ENCODE results near the gene LDLRAD3. TPM values are rescaled to one million over a fixed set of nuclear protein-coding genes. Genes with fewer than 3 reads are reported as not detected.
"Not testable (repeated sequence)": the region's sequence is repeated elsewhere in the genome, so short reads cannot be mapped to it uniquely, and the experiment has no call there.

The LDLRAD3 gene
- total RNA-seq, 1 experiment from 2014 or later: 11.0 TPM

DNA sequence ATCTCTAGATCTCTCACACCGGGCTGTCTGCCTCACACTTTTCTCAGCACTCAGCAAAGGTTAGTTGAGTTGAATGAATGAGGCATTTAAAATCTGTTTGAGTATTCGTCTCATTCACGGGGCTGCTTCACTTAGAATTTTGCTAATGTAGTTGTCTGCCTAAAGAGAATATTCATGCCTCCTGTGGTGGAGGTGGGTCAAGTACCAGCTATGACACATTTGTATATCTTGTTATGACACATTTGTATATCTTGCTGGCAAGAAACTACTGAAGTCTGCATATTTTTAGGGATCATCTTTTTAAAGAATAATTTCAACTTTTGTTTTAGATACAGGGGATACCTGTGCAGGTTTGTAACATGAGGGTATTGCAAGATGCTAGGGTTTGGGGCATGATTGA lies 43.1 kb downstream of the LDLRAD3 start:
- no peak for DNase-seq (ENCODE audit: extremely low read depth, low read depth)

GRCh38 chr11:35990170-35990569 lies 46.3 kb downstream of the LDLRAD3 start:
- DNase-seq (ENCODE audit: extremely low read depth, low read depth): no peak

DNA sequence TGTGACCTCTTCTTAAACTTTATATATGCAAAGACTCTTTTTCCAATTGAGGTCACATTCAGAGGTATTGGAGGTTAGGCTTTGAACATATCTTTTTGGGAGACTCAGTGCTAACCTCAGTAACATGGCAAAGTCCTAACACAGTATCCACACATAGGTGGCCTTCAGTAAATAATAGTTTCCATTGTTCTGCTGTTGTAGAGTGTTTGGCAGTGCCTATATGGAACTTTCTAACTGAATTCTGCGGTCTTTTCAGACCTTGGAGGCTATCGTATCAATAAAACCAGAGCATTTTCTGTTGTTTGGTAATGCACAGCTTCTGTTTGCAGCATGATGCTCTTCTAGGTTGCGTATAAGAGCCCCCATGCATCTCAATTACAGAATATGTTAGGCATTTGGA lies 47.0 kb downstream of the LDLRAD3 start:
- no peak for DNase-seq (ENCODE audit: extremely low read depth, low read depth)

DNA sequence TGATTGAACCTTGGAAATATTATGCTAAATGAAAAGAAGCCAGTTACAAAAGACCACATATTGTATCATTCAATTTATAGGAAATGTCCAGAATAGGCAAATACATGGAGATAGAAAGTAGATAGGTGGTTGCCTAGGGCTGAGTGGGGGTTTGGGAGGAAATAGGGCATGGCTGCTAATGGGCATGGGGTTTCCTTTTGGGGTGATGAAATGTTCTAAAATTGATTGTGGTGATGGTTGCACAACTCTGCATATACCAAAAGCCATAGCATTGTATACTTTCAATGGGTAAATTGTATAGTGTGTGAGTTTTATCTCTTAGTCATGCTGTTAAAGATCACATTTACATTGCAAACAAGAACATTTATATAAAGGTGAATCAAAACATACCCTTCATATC lies 48.7 kb downstream of the LDLRAD3 start:
- DNase-seq (ENCODE audit: extremely low read depth, low read depth): no peak

DNA sequence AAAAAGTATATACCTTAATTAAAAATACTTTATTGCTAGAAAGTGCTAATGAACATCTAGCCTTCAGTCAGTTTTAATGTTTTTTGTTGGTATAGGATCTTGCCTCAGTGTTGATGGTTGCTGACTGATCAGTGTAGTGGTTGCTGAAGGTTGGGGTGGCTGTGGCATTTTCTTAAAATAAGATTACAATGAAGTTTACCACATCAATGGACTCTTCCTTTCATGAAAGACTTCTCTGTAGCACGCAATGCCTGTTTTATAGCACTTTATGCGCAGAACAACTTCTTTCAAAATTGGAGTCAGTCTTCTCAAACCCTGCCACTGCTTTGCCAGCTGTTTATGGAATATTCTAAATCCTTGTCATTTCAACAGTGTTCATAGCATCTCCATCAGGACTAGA lies 50.6 kb downstream of the LDLRAD3 start:
- DNase-seq (ENCODE audit: extremely low read depth, low read depth): no peak

GRCh38 chr11:35995681-35996271 lies 51.9 kb downstream of the LDLRAD3 start:
- no peak for DNase-seq (ENCODE audit: extremely low read depth, low read depth)

GRCh38 chr11:35997902-35998520 lies 54.1 kb downstream of the LDLRAD3 start:
- DNase-seq (ENCODE audit: extremely low read depth, low read depth): no peak

DNA sequence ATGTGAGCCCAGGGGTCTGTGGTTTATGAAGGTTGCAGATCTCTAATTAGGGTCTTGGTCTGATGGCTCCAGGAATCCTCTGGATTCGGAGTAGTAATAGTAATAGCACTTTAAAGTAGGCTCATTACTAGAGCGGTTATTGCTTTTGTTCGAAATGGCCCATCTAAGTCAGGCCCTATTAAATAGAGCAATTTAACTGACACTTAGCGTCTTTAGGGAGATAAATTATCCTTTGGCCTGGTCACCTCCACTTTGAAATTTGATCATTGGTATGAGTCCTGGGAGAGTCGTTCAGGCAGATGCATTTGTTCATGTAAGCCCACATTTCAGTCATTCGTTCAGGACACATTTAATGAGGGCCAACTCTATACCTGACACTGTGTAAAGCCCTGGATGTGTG lies 54.8 kb downstream of the LDLRAD3 start:
- DNase-seq (ENCODE audit: extremely low read depth, low read depth): no peak

GRCh38 chr11:36000616-36001190 lies 56.8 kb downstream of the LDLRAD3 start:
- DNase-seq (ENCODE audit: extremely low read depth, low read depth): no peak

- no peak for DNase-seq (ENCODE audit: extremely low read depth, low read depth)
Observed at GRCh38 chr11:36002196-36002595, 58.3 kb downstream of the LDLRAD3 start.

- no peak for DNase-seq (ENCODE audit: extremely low read depth, low read depth)
Observed at GRCh38 chr11:36002796-36003195, 58.9 kb downstream of the LDLRAD3 start.

DNA sequence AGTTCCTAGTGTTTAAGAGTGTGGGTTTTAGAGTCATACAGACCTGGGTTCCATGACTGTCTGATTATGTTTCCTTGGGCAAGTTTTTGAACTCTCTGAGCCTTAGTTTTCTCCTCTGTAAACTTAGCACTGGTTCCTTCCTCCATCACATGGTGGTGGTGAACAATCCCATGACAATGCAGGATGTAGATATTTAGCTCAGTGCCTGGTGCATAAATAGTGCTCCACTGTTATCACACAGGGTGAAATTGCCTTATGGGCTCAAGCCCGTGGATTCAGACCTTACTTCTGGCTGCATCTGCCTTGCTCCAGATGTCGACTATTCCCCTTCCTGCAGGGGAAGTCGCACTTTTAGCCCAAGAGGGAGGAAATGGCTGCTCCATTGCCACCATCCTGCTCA lies 62.7 kb downstream of the LDLRAD3 start:
- DNase-seq (ENCODE audit: extremely low read depth, low read depth): no peak

DNA sequence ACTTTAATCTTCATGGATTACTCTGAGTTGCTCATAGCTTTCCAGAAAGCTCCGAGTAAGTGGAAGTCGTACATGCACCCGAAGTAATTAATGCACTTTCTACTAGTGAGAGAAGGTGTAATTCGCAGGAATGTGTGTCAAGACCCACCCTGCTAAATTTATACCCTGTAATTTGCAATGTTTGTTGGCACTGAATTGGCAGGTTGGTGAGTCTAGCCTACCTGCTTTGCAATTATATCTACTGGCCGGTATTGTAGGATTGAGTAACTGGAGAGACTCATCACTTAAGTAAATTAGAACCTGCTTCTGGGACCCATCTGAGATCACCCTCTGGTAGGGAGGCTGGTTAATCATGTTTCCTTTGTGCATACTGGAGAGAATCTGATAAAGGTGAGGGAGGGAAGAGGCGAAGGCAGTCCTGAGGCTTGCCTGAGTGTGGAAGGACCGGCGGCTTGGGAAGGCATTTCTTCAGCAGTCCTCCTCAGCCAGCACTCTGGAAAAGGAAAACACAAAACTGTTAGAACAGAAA lies 63.3 kb downstream of the LDLRAD3 start:
- DNase-seq (ENCODE audit: extremely low read depth, low read depth): no peak

DNA sequence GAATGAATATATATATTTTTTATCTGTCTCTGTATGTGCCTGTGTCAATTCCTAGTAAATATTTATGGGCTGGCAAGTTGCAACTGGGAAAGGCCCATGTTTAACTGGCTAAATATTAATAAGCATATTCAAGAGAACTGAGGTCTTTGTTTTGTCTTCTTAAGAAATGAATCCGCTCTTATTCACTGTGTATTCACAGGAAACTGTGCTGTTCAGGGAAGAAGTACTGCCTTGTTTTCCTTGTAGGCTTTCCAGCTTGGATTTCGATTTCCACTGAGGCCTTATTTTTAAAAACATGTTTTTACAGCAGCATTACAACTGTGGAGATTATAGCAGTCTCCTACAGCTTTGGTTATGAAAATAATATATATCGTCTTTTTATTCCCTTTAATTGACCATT lies 64.7 kb downstream of the LDLRAD3 start:
- no peak for DNase-seq (ENCODE audit: extremely low read depth, low read depth)

DNA sequence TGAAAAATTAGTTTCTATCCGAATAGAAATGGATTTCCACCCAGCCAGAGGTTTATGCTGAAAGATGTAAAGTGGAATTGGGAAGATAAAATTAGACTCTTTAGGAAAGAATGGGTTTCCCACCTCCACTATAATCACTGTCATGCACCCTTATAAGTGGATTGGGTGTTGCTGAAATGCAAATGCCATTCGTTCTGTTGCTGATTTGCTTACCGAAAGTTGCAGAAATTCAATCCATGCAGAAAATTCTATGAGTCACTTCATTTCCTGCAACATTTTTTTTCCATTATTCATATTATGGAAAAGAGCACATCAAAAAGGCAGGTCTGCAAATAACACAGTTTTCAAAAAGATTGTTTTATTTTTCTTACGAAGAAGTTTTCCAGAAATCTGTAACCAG lies 65.6 kb downstream of the LDLRAD3 start:
- peak; percentile 7 for DNase-seq (ENCODE audit: extremely low read depth, low read depth)

- DNase-seq (ENCODE audit: extremely low read depth, low read depth): no peak
Observed at GRCh38 chr11:36010010-36010740, 66.3 kb downstream of the LDLRAD3 start.

GRCh38 chr11:36011574-36011973 lies 67.7 kb downstream of the LDLRAD3 start:
- DNase-seq (ENCODE audit: extremely low read depth, low read depth): no peak

DNA sequence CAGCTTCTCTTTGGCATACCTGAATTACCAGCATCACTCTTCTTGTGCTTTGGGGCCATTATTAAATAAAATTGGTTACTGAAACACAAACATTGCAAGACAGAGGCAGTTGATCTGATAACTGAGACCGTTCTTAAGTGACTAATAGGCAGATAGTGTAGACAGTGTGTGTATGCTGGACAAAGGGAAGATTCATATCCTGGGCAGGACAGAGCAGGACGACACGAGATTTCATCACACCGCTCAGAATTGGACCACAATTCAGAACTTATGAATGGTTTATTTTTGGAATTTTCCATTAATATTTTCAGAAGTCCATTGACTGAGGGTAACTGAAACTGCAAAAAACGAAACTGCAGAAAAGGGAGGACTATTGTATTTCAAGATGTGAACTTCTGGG lies 68.6 kb downstream of the LDLRAD3 start:
- no peak for DNase-seq (ENCODE audit: extremely low read depth, low read depth)

DNA sequence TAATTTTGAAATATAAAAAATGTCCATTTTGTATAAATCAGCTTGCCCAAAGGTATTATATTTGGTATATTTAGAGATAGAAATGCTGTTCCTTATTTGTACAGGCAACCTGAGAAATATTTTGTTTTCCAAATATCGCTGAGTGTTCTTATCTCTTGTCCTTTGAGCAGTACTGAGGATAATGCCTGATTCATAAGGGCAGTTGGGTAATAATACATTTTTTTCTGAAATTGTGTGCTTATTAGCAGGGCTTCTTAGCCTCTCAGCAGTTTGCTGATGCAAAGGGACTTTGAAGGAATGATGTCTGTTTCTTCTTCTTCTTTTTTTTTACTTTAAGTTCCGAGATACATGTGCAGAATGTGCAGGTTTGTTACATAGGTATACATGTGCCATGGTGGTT lies 69.1 kb downstream of the LDLRAD3 start:
- DNase-seq (ENCODE audit: extremely low read depth, low read depth): no peak

- not testable (repeated sequence) for DNase-seq (ENCODE audit: extremely low read depth, low read depth)
Observed at GRCh38 chr11:36013446-36013845, 69.6 kb downstream of the LDLRAD3 start.

Measured in NCI-H460 (cell line).